Ectodermal cell (in vitro differentiated cells): Measurements from ENCODE around the gene CILP2.

Experiments
- H3K27ac ChIP-seq: 2 replicates; pipeline ENCODE4 v1.7.0; 2013; ENCODE audit warnings: mild to moderate bottlenecking, low read depth, low read length; ENCODE audit not compliant: insufficient read depth, poor library complexity, severe bottlenecking
- H3K27me3 ChIP-seq: 2 replicates; pipeline ENCODE4 v1.7.0; 2013; ENCODE audit warnings: mild to moderate bottlenecking, low read length; ENCODE audit not compliant: insufficient read depth, control insufficient read depth, poor library complexity, severe bottlenecking
- H3K36me3 ChIP-seq: one replicate; pipeline ENCODE4 v1.7.0; 2013; ENCODE audit warnings: low read length; ENCODE audit not compliant: control insufficient read depth, insufficient read depth
- H3K4me1 ChIP-seq: one replicate; pipeline ENCODE4 v1.7.0; 2013; ENCODE audit warnings: low read length; ENCODE audit not compliant: control insufficient read depth, insufficient read depth
- H3K4me3 ChIP-seq: 2 replicates; pipeline ENCODE4 v1.7.0; 2013; ENCODE audit warnings: low read depth, low read length, control low read depth; ENCODE audit not compliant: insufficient read depth
- H3K9me3 ChIP-seq: 2 replicates; pipeline ENCODE4 v1.7.0; 2013; ENCODE audit warnings: mild to moderate bottlenecking, low read length, moderate library complexity; ENCODE audit not compliant: control insufficient read depth
- WGBS, 2 experiments: methylation state at CpG; one replicate each; pipeline ENCODE4 v1.1.7; 2013; ENCODE audit warnings: missing lambda C conversion rate in 2 of 2; 5-methylcytosine and 5-hydroxymethylcytosine counted together

CILP2 gene

GRCh38 chr19:19530423-19530804 is 7.7 kb upstream of the CILP2 start:
- Histone ChIP-seq H3K4me3 (no peak overlapping the region), H3K9me3 (no peaks in the 10 kb centered on the region), H3K36me3 (peaks cover 15% of the 10 kb centered on the region), H3K27ac (no peak overlapping the region), H3K4me1 (peaks cover 17% of the 10 kb centered on the region), H3K27me3 (no peaks in the 10 kb centered on the region)
- WGBS, 2 experiments: 72 to 74% methylated on average over 8 to 9 of the region's 9 CpGs

- Histone ChIP-seq H3K27me3 (no peaks in the 10 kb centered on the region), H3K36me3 (peaks cover 15% of the 10 kb centered on the region), H3K4me1 (peaks cover 12% of the 10 kb centered on the region), H3K9me3 (no peaks in the 10 kb centered on the region), H3K4me3 (no peak overlapping the region), H3K27ac (no peak overlapping the region)
- WGBS, 2 experiments: 91 to 93% methylated on average over 4 of the region's 4 CpGs
Measured at GRCh38 chr19:19530889-19531288, 7.2 kb upstream of the CILP2 start.

- WGBS, 2 experiments: 39 to 41% methylated on average over 48 of the region's 48 CpGs
- Histone ChIP-seq H3K4me3 (no peak overlapping the region), H3K4me1 (peaks cover 5% of the 10 kb centered on the region), H3K36me3 (peaks cover 15% of the 10 kb centered on the region), H3K9me3 (no peaks in the 10 kb centered on the region), H3K27me3 (peaks cover 1% of the 10 kb centered on the region), H3K27ac (no peak overlapping the region)
Measured at GRCh38 chr19:19531951-19532805, 5.9 kb upstream of the CILP2 start.

GRCh38 chr19:19532806-19533701 is 5.0 kb upstream of the CILP2 start:
- Histone ChIP-seq H3K4me3 (no peak overlapping the region), H3K36me3 (peaks cover 9% of the 10 kb centered on the region), H3K27ac (no peak overlapping the region), H3K9me3 (no peaks in the 10 kb centered on the region), H3K27me3 (peaks cover 10% of the 10 kb centered on the region), H3K4me1 (peaks cover 5% of the 10 kb centered on the region)
- WGBS, 2 experiments: 79 to 80% methylated on average over 14 of the region's 14 CpGs

GRCh38 chr19:19533841-19534240 is 4.2 kb upstream of the CILP2 start:
- no peaks in the 10 kb centered on the region for H3K9me3 ChIP-seq
- no peak overlapping the region for H3K4me3 ChIP-seq
- 89% methylated on average over 6 of the region's 6 CpGs for WGBS, 2 experiments
- H3K27me3 ChIP-seq: peaks cover 18% of the 10 kb centered on the region
- H3K4me1 ChIP-seq: peaks cover 13% of the 10 kb centered on the region
- H3K27ac ChIP-seq: no peak overlapping the region
- H3K36me3 ChIP-seq: peaks cover under 1% of the 10 kb centered on the region

- H3K27me3 ChIP-seq: peaks cover 26% of the 10 kb centered on the region
- no peaks in the 10 kb centered on the region for H3K9me3 ChIP-seq
- H3K4me1 ChIP-seq: peaks cover 11% of the 10 kb centered on the region
- H3K27ac ChIP-seq: no peak overlapping the region
- no peak overlapping the region for H3K4me3 ChIP-seq
- H3K36me3 ChIP-seq: no peaks in the 10 kb centered on the region
- 89% methylated on average over 27 of the region's 27 CpGs for WGBS, 2 experiments
Measured at GRCh38 chr19:19534556-19535265, 3.4 kb upstream of the CILP2 start.

- Histone ChIP-seq H3K27ac (no peak overlapping the region), H3K27me3 (peaks cover 35% of the 10 kb centered on the region), H3K36me3 (no peaks in the 10 kb centered on the region), H3K9me3 (no peaks in the 10 kb centered on the region), H3K4me3 (no peak overlapping the region), H3K4me1 (peaks cover 11% of the 10 kb centered on the region)
- WGBS, 2 experiments: 94 to 95% methylated on average over 34 of the region's 34 CpGs
Measured at GRCh38 chr19:19535311-19536191, 2.5 kb upstream of the CILP2 start.

GRCh38 chr19:19537075-19538048 is 703 bp upstream of the CILP2 start:
- no peaks in the 10 kb centered on the region for H3K36me3 ChIP-seq
- no peak overlapping the region for H3K27ac ChIP-seq
- 76% methylated on average over 59 of the region's 59 CpGs for WGBS, 2 experiments
- H3K4me1 ChIP-seq: peaks cover 11% of the 10 kb centered on the region
- H3K9me3 ChIP-seq: no peaks in the 10 kb centered on the region
- H3K4me3 ChIP-seq: no peak overlapping the region
- H3K27me3 ChIP-seq: peaks cover 46% of the 10 kb centered on the region
